Loucy (cell line): Measurements from ENCODE around the gene NAV1.

Experiments used
- H2AFZ ChIP-seq: fragments of 200-600 bp; sonication (generic); 2 replicates; pipeline ENCODE4 v1.6.0; 2016; ENCODE audit warnings: antibody characterized with exemption, mild to moderate bottlenecking, low read length, moderate library complexity
- H3F3A ChIP-seq: fragments of 200-600 bp; 2 replicates; pipeline ENCODE4 v1.6.0; 2016; ENCODE audit warnings: antibody characterized with exemption, low read depth, mild to moderate bottlenecking
- H3K27me3 ChIP-seq: fragments of 200-600 bp; sonication (generic); 2 replicates; pipeline ENCODE4 v1.6.1; 2014; ENCODE audit warnings: low read length, mild to moderate bottlenecking; ENCODE audit not compliant: insufficient read depth, poor library complexity, severe bottlenecking
- H3K36me3 ChIP-seq: fragments of 200-600 bp; sonication (generic); 2 replicates; pipeline ENCODE4 v1.6.1; 2016; ENCODE audit warnings: low read length; ENCODE audit not compliant: insufficient read depth
- H3K4me1 ChIP-seq: fragments of 200-600 bp; sonication (generic); 2 replicates; pipeline ENCODE4 v1.5.1; 2014; ENCODE audit warnings: low read length, mild to moderate bottlenecking; ENCODE audit not compliant: insufficient read depth, poor library complexity, severe bottlenecking
- H3K4me2 ChIP-seq: fragments of 200-600 bp; sonication (generic); 2 replicates; pipeline ENCODE4 v1.6.0; 2014; ENCODE audit warnings: antibody characterized with exemption, low read length, low read depth, mild to moderate bottlenecking; ENCODE audit not compliant: poor library complexity, severe bottlenecking
- H3K4me3 ChIP-seq: fragments of 200-600 bp; sonication (generic); 2 replicates; pipeline ENCODE4 v1.5.1; 2014; ENCODE audit warnings: low read length, mild to moderate bottlenecking, mixed read lengths; ENCODE audit not compliant: poor library complexity, severe bottlenecking
- H3K79me2 ChIP-seq: fragments of 200-600 bp; sonication (generic); 2 replicates; pipeline ENCODE4 v1.6.1; 2014; ENCODE audit warnings: low read length; ENCODE audit not compliant: insufficient read depth
- H3K9ac ChIP-seq: fragments of 200-600 bp; sonication (generic); 2 replicates; pipeline ENCODE4 v1.6.0; 2014; ENCODE audit warnings: mild to moderate bottlenecking, low read depth, low read length, moderate library complexity; ENCODE audit not compliant: poor library complexity, severe bottlenecking
- H3K9me2 ChIP-seq: fragments of 200-600 bp; sonication (generic); replicated peaks from 2 replicates; pipeline ENCODE4 v1.6.1; 2016; ENCODE audit warnings: low read depth, low read length, mixed read lengths
- H3K9me3 ChIP-seq: fragments of 200-600 bp; sonication (generic); 2 replicates; pipeline ENCODE4 v1.6.1; 2014; ENCODE audit warnings: mild to moderate bottlenecking, antibody characterized with exemption, low read length, low read depth; ENCODE audit not compliant: insufficient read depth
- H4K20me1 ChIP-seq: fragments of 200-600 bp; sonication (generic); 2 replicates; pipeline ENCODE4 v1.6.0; 2014; ENCODE audit warnings: antibody characterized with exemption, low read length, mild to moderate bottlenecking; ENCODE audit not compliant: insufficient read depth, poor library complexity, severe bottlenecking
- EZH2phosphoT487 ChIP-seq: fragments of 200-600 bp; IDR thresholded peaks from 2 replicates; pipeline ENCODE4 v1.6.1; 2018; ENCODE audit warnings: antibody characterized with exemption, mild to moderate bottlenecking, moderate library complexity, borderline replicate concordance
- TF ChIP-seq, protein P1 (sequence below): fragments of 200-600 bp; sonication (generic); conservative IDR thresholded peaks from 2 replicates; pipeline ENCODE4 v1.5.1; 2014; ENCODE audit warnings: mild to moderate bottlenecking, antibody characterized with exemption, low read length

Gene NAV1

DNA sequence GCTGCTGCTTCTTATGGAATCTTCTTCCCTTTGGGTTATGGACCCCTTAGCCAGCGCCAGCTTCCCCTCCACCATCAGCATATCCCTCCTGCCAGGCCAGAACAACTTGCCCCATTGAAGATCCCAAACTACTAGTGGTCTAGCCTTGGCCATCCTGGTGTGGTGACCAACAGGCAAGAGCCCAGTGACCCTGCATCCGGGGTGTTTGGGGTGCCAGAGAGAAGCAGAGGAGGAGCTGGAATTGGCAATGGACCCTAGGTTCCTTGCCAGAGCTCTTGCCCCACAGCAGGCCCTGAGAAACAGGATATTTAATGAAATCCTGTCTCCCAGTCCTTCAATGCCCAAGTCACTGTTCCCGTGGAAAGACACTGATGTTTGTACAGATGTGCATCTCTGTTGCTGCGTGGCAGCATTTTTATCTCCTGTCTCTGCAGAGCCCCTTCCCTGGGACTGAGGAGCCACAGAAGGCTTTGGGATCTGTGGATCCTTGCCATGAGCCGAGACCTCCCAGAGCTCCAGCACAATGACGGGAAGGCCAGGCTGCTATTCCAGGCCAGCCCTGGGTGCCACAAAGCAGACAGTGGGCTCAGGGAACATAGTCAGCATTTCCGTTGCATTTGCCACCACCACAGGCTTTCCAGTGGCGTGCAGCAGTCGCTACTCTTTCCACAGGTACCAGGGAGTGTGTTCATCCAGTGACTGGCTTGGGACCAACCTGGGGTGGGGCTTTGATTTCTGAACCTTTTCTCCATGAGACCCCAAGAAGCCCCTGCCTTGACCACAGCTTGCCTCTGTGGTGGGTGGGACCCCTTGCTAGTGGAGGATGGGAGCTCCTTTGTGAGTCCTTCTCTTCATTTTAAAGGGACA is 21.6 kb downstream of the NAV1 start:
- H3F3A ChIP-seq, result no peaks in the 10 kb centered on the region
- no peaks in the 10 kb centered on the region for H3K9me2 ChIP-seq
- TF ChIP-seq, protein P1, sequence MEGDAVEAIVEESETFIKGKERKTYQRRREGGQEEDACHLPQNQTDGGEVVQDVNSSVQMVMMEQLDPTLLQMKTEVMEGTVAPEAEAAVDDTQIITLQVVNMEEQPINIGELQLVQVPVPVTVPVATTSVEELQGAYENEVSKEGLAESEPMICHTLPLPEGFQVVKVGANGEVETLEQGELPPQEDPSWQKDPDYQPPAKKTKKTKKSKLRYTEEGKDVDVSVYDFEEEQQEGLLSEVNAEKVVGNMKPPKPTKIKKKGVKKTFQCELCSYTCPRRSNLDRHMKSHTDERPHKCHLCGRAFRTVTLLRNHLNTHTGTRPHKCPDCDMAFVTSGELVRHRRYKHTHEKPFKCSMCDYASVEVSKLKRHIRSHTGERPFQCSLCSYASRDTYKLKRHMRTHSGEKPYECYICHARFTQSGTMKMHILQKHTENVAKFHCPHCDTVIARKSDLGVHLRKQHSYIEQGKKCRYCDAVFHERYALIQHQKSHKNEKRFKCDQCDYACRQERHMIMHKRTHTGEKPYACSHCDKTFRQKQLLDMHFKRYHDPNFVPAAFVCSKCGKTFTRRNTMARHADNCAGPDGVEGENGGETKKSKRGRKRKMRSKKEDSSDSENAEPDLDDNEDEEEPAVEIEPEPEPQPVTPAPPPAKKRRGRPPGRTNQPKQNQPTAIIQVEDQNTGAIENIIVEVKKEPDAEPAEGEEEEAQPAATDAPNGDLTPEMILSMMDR, result no peak
- TF ChIP-seq EZH2phosphoT487, result no peak
- no peaks in the 10 kb centered on the region for H3K79me2 ChIP-seq
- H3K27me3 ChIP-seq, result no peaks in the 10 kb centered on the region
- H3K9me3 ChIP-seq, result no peaks in the 10 kb centered on the region
- no peaks in the 10 kb centered on the region for H3K4me1 ChIP-seq
- no peak overlapping the region for H3K9ac ChIP-seq
- H3K4me3 ChIP-seq, result no peak overlapping the region
- H3K4me2 ChIP-seq, result no peak overlapping the region
- H4K20me1 ChIP-seq, result no peaks in the 10 kb centered on the region
- H2AFZ ChIP-seq, result peak overlapping the region; percentile 85; the same call in 1 of the 2 replicates
- H3K36me3 ChIP-seq, result no peaks in the 10 kb centered on the region

DNA sequence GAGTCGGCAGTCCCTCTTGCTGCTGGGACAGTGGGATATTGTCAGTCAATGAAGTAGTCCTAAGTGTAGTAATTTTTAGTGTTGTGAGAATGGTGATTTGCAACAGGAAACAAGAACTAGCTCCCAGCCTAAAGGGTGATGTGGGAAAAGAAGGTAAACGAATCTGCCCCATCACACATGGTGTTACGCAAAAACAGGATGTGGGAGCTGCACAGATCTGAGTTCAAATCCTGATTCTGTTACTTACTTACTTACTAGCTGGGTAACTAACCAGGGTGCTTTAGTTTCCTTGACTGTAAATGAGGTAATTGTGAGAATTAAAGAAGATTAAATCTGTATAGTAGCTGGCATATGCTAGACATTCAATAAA is 22.3 kb downstream of the NAV1 start:
- TF ChIP-seq EZH2phosphoT487, result no peak
- TF ChIP-seq, protein P1, result no peak
- H3F3A ChIP-seq, result no peaks in the 10 kb centered on the region
- H3K9me2 ChIP-seq, result no peaks in the 10 kb centered on the region
- H4K20me1 ChIP-seq, result no peaks in the 10 kb centered on the region
- no peak overlapping the region for H3K4me3 ChIP-seq
- H3K36me3 ChIP-seq, result no peaks in the 10 kb centered on the region
- H2AFZ ChIP-seq, result no peak overlapping the region
- H3K27me3 ChIP-seq, result no peaks in the 10 kb centered on the region
- H3K9me3 ChIP-seq, result no peaks in the 10 kb centered on the region
- no peaks in the 10 kb centered on the region for H3K79me2 ChIP-seq
- no peak overlapping the region for H3K9ac ChIP-seq
- no peak overlapping the region for H3K4me2 ChIP-seq
- H3K4me1 ChIP-seq, result no peaks in the 10 kb centered on the region

DNA sequence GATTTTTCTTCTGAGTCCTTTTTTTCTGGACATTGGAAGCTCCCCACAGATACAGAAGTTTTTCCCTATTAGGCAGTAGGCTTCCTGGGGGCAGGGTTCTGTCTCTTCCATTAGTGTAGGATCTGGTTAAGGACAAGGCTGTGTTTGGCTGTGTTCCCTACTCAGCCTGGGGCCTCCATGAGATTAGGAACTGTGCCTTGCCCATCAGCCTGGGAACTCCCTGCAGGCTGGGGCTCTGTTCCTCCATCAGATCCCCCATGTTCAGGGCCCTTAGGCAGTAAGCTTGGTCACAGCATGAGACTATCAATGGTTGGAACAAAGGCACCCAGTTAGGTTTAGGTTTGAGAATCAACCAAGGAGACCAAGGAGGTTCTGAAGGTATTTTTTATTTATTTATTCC is 22.7 kb downstream of the NAV1 start:
- Histone ChIP-seq H3K9ac (no peak overlapping the region), H3K36me3 (no peaks in the 10 kb centered on the region), H3K4me3 (no peak overlapping the region), H3K9me3 (no peaks in the 10 kb centered on the region), H3K9me2 (no peaks in the 10 kb centered on the region), H3K79me2 (no peaks in the 10 kb centered on the region), H4K20me1 (no peaks in the 10 kb centered on the region), H2AFZ (no peak overlapping the region), H3K4me2 (no peak overlapping the region), H3K4me1 (no peaks in the 10 kb centered on the region), H3F3A (no peaks in the 10 kb centered on the region), H3K27me3 (no peaks in the 10 kb centered on the region)
- no peak for TF ChIP-seq EZH2phosphoT487
- TF ChIP-seq, protein P1, result no peak
